ENCODE data around the gene CMYA5.

Gene CMYA5

GRCh38 chr5:79834098-79834753 lies 144.6 kb downstream of the CMYA5 start:
- no peak for DNase-seq (ENCODE audit: low spot score)
- TF ChIP-seq CTCF (IDR thresholded peaks at IDR 0.05; ENCODE audit: poor library complexity, severe bottlenecking) = no peak
- H3K4me3 ChIP-seq (ENCODE audit: severe bottlenecking) = no peak overlapping the region
- ATAC-seq (ENCODE audit: low read depth) = no peak
- no peaks in the 10 kb centered on the region for H3K36me3 ChIP-seq (ENCODE audit: low read depth)
- no peaks in the 10 kb centered on the region for H3K4me1 ChIP-seq (ENCODE audit: insufficient read depth, poor library complexity, severe bottlenecking)
- H3K27me3 ChIP-seq (ENCODE audit: insufficient read depth, poor library complexity, severe bottlenecking) = no peaks in the 10 kb centered on the region
- no peak overlapping the region for H3K27ac ChIP-seq (ENCODE audit: poor library complexity, severe bottlenecking)
- H3K9me3 ChIP-seq (ENCODE audit: severe bottlenecking) = no peaks in the 10 kb centered on the region

DNA sequence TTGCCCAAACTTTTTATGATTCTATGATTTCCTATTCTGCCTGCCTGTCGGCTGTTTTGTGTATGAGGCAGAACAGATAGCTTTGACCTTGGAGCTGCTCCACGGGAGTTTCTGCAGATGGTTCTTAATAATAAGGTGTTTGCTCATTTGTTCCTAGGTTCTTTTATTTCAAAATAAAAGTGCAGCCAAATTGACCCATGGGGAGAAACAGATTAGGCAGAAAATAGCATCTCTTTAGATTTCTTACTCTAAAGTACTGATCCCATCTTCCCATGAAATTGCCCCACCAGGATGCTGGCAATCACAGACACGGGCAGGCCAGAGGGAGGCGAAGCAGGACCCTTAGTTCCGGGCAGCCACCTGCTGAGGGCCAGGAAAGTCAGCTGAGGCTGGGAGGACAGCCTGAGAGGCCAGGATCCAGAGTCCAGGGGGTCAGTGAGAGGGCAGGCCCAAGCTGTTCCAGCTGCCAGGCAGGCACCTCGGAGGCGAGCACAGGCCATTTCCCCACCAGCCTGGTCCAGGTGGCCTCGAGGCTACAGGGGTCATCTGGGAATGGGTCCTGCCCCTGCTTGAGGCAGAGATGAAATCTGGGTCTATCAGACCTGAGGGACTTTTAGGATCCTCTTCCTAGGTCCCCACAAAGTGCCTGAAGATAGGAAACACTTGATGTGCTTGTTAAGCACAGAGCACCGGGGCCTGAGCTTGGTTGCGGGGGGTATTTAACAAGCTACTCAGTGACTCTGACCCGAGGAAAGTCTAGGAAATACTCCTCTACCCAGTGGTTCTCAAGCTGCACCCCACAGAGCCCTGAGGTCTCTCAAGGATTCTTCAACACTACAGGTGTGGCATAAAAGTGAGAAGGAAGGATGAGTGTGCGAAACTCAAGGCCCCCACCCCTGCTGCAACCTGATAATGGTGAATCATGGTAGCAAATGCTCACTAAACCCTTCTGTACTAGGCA lies 145.4 kb downstream of the CMYA5 start:
- DNase-seq (ENCODE audit: low spot score) = no peak
- no peaks in the 10 kb centered on the region for H3K9me3 ChIP-seq (ENCODE audit: severe bottlenecking)
- no peaks in the 10 kb centered on the region for H3K36me3 ChIP-seq (ENCODE audit: low read depth)
- H3K27me3 ChIP-seq (ENCODE audit: insufficient read depth, poor library complexity, severe bottlenecking) = no peaks in the 10 kb centered on the region
- H3K27ac ChIP-seq (ENCODE audit: poor library complexity, severe bottlenecking) = no peak overlapping the region
- no peak for ATAC-seq (ENCODE audit: low read depth)
- TF ChIP-seq CTCF (IDR thresholded peaks at IDR 0.05; ENCODE audit: poor library complexity, severe bottlenecking) = no peak
- no peaks in the 10 kb centered on the region for H3K4me1 ChIP-seq (ENCODE audit: insufficient read depth, poor library complexity, severe bottlenecking)
- no peak overlapping the region for H3K4me3 ChIP-seq (ENCODE audit: severe bottlenecking)

GRCh38 chr5:79837761-79838551 lies 148.3 kb downstream of the CMYA5 start:
- ATAC-seq (ENCODE audit: low read depth) (no peak), DNase-seq (ENCODE audit: low spot score) (no peak)
- H3K4me1 ChIP-seq (ENCODE audit: insufficient read depth, poor library complexity, severe bottlenecking) = no peaks in the 10 kb centered on the region
- H3K36me3 ChIP-seq (ENCODE audit: low read depth) = no peaks in the 10 kb centered on the region
- H3K27ac ChIP-seq (ENCODE audit: poor library complexity, severe bottlenecking) = no peak overlapping the region
- no peak overlapping the region for H3K4me3 ChIP-seq (ENCODE audit: severe bottlenecking)
- TF ChIP-seq CTCF (IDR thresholded peaks at IDR 0.05; ENCODE audit: poor library complexity, severe bottlenecking) = no peak
- H3K9me3 ChIP-seq (ENCODE audit: severe bottlenecking) = no peaks in the 10 kb centered on the region
- no peaks in the 10 kb centered on the region for H3K27me3 ChIP-seq (ENCODE audit: insufficient read depth, poor library complexity, severe bottlenecking)

GRCh38 chr5:79840084-79840990 lies 150.7 kb downstream of the CMYA5 start:
- no peak overlapping the region for H3K4me3 ChIP-seq (ENCODE audit: severe bottlenecking)
- H3K27ac ChIP-seq (ENCODE audit: poor library complexity, severe bottlenecking) = no peak overlapping the region
- DNase-seq (ENCODE audit: low spot score) (no peak), ATAC-seq (ENCODE audit: low read depth) (no peak)
- H3K27me3 ChIP-seq (ENCODE audit: insufficient read depth, poor library complexity, severe bottlenecking) = no peaks in the 10 kb centered on the region
- TF ChIP-seq CTCF (IDR thresholded peaks at IDR 0.05; ENCODE audit: poor library complexity, severe bottlenecking) = no peak
- no peaks in the 10 kb centered on the region for H3K36me3 ChIP-seq (ENCODE audit: low read depth)
- H3K4me1 ChIP-seq (ENCODE audit: insufficient read depth, poor library complexity, severe bottlenecking) = peaks cover 3% of the 10 kb centered on the region
- H3K9me3 ChIP-seq (ENCODE audit: severe bottlenecking) = no peaks in the 10 kb centered on the region
